Fibroblast of lung (primary cell): ENCODE data around the gene STAB2.
"Not testable (repeated sequence)": the region's sequence is repeated elsewhere in the genome, so short reads cannot be mapped to it uniquely, and the experiment has no call there.

Source experiments
- CTCF ChIP-seq, 2 donors: IDR thresholded peaks in 1 of 2; conservative IDR thresholded peaks in 1 of 2; 1 replicate in 1 of 2; 2 replicates in 1 of 2; pipeline ENCODE4 v1.5.1; 2011 to 2012; ENCODE audit warnings: low read length in 2 of 2, control low read depth in 1 of 2, inconsistent platforms in 1 of 2, low read depth in 1 of 2, mild to moderate bottlenecking in 1 of 2
- EZH2 ChIP-seq: IDR thresholded peaks from 2 replicates; pipeline ENCODE4 v1.5.1; 2012; ENCODE audit warnings: low read length, control low read depth, mild to moderate bottlenecking; ENCODE audit errors: missing control alignments

- TF ChIP-seq CTCF (conservative IDR thresholded peaks at IDR 0.05 in 1 of 2, IDR thresholded peaks at IDR 0.05 in 1 of 2; ENCODE audit: low read depth in 1 of 2, low read length in 2 of 2); EZH2: not testable (repeated sequence)
Observed at GRCh38 chr12:103809639-103810038, 222.6 kb downstream of the STAB2 start.
